ENCODE results near the gene CCNL2.
A peak's percentile ranks its signal among the peaks of the same experiment; 100 is the strongest.

The CCNL2 gene

DNA sequence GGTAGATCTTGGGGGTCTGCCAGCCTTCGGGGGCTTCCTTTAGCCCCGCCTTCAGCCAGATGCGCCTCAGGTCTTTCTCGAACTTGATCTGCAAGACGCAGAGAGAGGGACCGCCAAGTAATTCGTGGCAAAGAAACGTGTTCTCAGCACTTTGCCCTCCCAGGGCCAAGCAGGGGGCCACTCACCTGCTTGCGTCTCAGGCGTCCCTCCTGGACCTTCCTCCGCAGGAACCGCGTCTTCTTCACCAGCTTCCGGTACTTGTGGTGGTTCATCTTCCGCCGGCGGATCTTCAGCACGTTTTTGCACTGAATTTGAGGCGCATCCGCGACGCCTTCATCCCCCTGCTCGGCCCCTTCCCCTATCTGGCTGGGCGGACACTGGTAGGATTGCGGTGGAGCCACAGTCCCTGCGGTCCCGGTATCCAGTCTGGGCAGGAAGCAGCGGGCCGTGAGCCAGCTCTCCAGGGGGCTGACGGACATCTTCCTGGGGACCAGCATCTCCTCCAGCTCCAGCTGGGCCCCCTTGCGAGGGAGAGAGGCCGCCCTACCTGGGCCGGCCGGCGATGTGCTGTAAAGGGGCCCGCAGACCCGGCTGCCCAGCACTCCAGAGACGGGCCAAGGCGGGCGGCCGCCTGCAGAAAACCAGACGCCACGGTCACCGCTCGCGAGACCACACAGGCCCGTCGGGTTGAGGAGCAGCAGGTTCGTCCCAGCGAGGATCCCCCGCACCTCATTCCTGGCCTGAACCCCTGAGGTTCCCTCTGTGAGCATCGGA is 25.1 kb downstream of the CCNL2 start:
- Histone ChIP-seq H3K27ac (ENCODE audit: extremely low read depth, low read depth, low read length) (peak overlapping the region; percentile 89), H3K36me3 (ENCODE audit: control insufficient read depth in 2 of 2, insufficient read depth in 1 of 2, low read length in 2 of 2) (peaks cover 0 to 44% of the 10 kb centered on the region in 2 experiments; a peak in 2 of 3 replicates), H3K4me1 (ENCODE audit: control insufficient read depth, insufficient read depth, low read length) (peaks cover 4% of the 10 kb centered on the region; the same call in 1 of the 2 replicates), H3K9me3 (ENCODE audit: control insufficient read depth, insufficient read depth, low read depth, low read length) (no peaks in the 10 kb centered on the region), H3K4me3 (ENCODE audit: low read depth, low read length) (peak overlapping the region; percentile 93)
- TF ChIP-seq GLIS1 (tag by site-specific recombination; IDR thresholded peaks at IDR 0.05), result peak; percentile 71
- no peak for TF ChIP-seq TRIM28 (IDR thresholded peaks at IDR 0.05; ENCODE audit: borderline replicate concordance, low read length)
- ChIA-PET CTCF (interaction anchor here (0.7 to 2.8 kb wide), 4 partner anchors 12 to 67 kb away, joined by 3 to 18 read pairs (median 4); no protein-coding TSS in a partner anchor), POLR2A (interaction anchor here (1.1 to 1.2 kb wide), 2 partner anchors 22 to 25 kb away, joined by 3 read pairs; partner anchors contain the start of gene CCNL2)

DNA sequence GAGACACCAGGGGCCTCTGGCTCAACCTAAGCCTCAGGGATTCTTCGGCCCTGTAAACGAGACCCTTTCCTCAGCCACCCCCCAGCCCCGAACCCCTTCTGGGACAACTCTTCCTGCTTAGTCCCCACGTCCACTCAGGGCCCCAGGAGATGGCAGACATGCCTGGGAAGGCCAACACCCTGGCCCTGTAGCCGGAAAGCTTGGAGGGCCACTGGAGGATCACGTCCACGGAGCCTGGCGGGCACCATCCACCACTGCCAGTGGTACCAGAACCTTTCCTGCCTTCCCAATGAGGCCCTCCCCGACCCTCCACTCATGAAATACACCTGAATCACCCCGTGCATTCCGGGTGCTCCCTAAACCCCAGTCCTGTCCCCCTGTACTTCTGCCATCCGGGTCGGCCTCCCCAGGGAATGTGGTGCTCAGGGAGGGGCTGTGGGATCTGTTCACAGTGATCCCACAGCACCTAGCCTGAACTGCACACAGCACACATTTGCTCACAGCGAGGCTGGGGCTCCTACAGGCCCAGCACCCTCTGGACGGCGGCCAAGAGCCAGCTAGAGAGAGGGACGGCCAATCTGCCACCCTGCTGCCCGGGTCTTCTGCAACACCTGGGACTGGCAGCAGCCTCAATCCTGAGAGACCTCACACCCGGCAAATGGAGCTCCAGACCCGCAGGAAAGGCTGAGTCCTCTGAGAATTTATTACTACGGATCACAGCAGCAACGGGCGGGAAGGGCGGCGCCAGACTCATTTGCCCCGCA is 25.9 kb downstream of the CCNL2 start:
- ChIA-PET POLR2A (interaction anchor here (1.2 kb wide), 1 partner anchor 26 kb away, joined by 3 read pairs; the partner anchor contains the start of gene CCNL2), CTCF (interaction anchor here (0.7 to 2.8 kb wide), 8 partner anchors 13 to 68 kb away, joined by 3 to 18 read pairs (median 4); no protein-coding TSS in a partner anchor)
- Histone ChIP-seq H3K27ac (ENCODE audit: extremely low read depth, low read depth, low read length) (no peak overlapping the region; the same call in 1 of the 2 replicates), H3K36me3 (ENCODE audit: control insufficient read depth in 2 of 2, insufficient read depth in 1 of 2, low read length in 2 of 2) (peaks cover 0 to 44% of the 10 kb centered on the region in 2 experiments; a peak in 2 of 3 replicates), H3K9me3 (ENCODE audit: control insufficient read depth, insufficient read depth, low read depth, low read length) (no peaks in the 10 kb centered on the region), H3K4me1 (ENCODE audit: control insufficient read depth, insufficient read depth, low read length) (peaks cover 4% of the 10 kb centered on the region; the same call in 1 of the 2 replicates), H3K4me3 (ENCODE audit: low read depth, low read length) (no peak overlapping the region; the same call in 1 of the 2 replicates)
- no peak for TF ChIP-seq ZNF530 (tag by site-specific recombination; IDR thresholded peaks at IDR 0.05; ENCODE audit: low read depth)
- TF ChIP-seq, protein P1, sequence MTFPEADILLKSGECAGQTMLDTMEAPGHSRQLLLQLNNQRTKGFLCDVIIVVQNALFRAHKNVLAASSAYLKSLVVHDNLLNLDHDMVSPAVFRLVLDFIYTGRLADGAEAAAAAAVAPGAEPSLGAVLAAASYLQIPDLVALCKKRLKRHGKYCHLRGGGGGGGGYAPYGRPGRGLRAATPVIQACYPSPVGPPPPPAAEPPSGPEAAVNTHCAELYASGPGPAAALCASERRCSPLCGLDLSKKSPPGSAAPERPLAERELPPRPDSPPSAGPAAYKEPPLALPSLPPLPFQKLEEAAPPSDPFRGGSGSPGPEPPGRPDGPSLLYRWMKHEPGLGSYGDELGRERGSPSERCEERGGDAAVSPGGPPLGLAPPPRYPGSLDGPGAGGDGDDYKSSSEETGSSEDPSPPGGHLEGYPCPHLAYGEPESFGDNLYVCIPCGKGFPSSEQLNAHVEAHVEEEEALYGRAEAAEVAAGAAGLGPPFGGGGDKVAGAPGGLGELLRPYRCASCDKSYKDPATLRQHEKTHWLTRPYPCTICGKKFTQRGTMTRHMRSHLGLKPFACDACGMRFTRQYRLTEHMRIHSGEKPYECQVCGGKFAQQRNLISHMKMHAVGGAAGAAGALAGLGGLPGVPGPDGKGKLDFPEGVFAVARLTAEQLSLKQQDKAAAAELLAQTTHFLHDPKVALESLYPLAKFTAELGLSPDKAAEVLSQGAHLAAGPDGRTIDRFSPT (tag by site-specific recombination; IDR thresholded peaks at IDR 0.05), result peak; percentile 21; the same call in 1 of the 2 replicates

DNA sequence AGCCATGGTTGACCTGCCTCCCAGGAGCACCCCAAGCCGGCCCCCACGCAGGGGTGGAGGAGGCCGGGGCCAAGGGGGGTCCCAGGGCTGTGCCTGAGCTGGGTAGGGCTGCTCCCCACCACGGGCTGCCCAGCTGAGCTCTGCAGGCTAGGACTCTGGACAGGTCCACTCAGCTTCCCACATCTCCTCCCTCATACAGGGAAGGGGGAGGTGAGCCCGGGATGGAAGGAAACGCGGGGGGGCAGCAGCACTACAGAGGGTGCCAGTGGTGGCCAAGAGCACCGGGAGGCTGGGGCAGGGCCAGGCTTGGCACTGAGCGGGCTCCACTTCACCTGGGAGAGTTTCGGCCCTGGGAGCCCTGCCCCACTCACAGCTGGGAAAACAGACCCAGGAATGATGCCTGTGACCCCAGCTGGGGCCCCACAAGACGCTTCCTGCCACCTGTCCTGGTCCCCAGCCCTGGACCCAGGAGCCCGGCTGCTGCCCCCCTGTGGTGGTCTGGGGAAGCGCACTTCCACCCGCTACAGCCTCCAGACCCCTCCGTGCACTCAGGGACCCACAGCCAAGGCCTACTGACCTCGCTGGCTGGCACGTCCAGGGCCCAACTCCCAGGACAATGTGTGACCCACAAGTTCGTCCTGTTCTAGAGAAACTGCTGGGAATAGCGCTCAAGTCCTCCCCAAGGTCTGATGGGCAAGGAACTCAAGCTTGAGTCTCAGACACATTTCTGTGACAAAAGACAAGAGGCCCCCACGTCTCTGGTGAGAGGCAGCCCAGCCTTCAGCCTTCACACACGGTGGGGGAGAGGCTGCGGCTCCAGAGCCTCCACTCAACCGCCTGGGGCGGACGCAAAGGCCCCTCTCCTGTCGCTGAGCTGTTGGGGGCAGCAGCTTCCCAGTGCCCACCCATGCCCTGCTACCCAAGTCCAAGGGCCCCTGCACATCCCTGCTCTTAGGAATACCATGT is 27.1 kb downstream of the CCNL2 start:
- Histone ChIP-seq H3K4me1 (ENCODE audit: control insufficient read depth, insufficient read depth, low read length) (peaks cover 4% of the 10 kb centered on the region; the same call in 1 of the 2 replicates), H3K9me3 (ENCODE audit: control insufficient read depth, insufficient read depth, low read depth, low read length) (no peaks in the 10 kb centered on the region), H3K27ac (ENCODE audit: extremely low read depth, low read depth, low read length) (no peak overlapping the region), H3K36me3 (ENCODE audit: control insufficient read depth in 2 of 2, insufficient read depth in 1 of 2, low read length in 2 of 2) (peaks cover 0 to 43% of the 10 kb centered on the region in 2 experiments; a peak in 2 of 3 replicates), H3K4me3 (ENCODE audit: low read depth, low read length) (no peak overlapping the region)
- ChIA-PET CTCF (interaction anchor here (0.6 to 2.8 kb wide), 18 partner anchors 9 to 249 kb away, joined by 3 to 18 read pairs (median 4); no protein-coding TSS in a partner anchor), POLR2A (interaction anchor here (0.7 to 1.5 kb wide), 2 partner anchors 30 to 63 kb away, joined by 3 read pairs; no protein-coding TSS in a partner anchor)
- TF ChIP-seq ZNF624 (tag by site-specific recombination; IDR thresholded peaks at IDR 0.05), result no peak
- TF ChIP-seq ZNF701 (tag by site-specific recombination; IDR thresholded peaks at IDR 0.05), result no peak
- no peak for TF ChIP-seq ZNF214 (tag by site-specific recombination; IDR thresholded peaks at IDR 0.05; ENCODE audit: borderline replicate concordance)
- TF ChIP-seq, protein P2, sequence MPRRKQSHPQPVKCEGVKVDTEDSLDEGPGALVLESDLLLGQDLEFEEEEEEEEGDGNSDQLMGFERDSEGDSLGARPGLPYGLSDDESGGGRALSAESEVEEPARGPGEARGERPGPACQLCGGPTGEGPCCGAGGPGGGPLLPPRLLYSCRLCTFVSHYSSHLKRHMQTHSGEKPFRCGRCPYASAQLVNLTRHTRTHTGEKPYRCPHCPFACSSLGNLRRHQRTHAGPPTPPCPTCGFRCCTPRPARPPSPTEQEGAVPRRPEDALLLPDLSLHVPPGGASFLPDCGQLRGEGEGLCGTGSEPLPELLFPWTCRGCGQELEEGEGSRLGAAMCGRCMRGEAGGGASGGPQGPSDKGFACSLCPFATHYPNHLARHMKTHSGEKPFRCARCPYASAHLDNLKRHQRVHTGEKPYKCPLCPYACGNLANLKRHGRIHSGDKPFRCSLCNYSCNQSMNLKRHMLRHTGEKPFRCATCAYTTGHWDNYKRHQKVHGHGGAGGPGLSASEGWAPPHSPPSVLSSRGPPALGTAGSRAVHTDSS (tag by site-specific recombination; IDR thresholded peaks at IDR 0.05), result no peak
- no peak for TF ChIP-seq ZSCAN16 (tag by site-specific recombination; IDR thresholded peaks at IDR 0.05)
- TF ChIP-seq ZNF747 (tag by site-specific recombination; IDR thresholded peaks at IDR 0.05), result no peak
- TF ChIP-seq, protein P3, sequence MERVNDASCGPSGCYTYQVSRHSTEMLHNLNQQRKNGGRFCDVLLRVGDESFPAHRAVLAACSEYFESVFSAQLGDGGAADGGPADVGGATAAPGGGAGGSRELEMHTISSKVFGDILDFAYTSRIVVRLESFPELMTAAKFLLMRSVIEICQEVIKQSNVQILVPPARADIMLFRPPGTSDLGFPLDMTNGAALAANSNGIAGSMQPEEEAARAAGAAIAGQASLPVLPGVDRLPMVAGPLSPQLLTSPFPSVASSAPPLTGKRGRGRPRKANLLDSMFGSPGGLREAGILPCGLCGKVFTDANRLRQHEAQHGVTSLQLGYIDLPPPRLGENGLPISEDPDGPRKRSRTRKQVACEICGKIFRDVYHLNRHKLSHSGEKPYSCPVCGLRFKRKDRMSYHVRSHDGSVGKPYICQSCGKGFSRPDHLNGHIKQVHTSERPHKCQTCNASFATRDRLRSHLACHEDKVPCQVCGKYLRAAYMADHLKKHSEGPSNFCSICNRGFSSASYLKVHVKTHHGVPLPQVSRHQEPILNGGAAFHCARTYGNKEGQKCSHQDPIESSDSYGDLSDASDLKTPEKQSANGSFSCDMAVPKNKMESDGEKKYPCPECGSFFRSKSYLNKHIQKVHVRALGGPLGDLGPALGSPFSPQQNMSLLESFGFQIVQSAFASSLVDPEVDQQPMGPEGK (tag by site-specific recombination; IDR thresholded peaks at IDR 0.05), result 0 out of 2 replicates have a peak, but pooled peaks have one; percentile 42
- no peak for TF ChIP-seq ZNF354C (tag by site-specific recombination; IDR thresholded peaks at IDR 0.05; ENCODE audit: borderline replicate concordance, low read depth)
- TF ChIP-seq, protein P4, sequence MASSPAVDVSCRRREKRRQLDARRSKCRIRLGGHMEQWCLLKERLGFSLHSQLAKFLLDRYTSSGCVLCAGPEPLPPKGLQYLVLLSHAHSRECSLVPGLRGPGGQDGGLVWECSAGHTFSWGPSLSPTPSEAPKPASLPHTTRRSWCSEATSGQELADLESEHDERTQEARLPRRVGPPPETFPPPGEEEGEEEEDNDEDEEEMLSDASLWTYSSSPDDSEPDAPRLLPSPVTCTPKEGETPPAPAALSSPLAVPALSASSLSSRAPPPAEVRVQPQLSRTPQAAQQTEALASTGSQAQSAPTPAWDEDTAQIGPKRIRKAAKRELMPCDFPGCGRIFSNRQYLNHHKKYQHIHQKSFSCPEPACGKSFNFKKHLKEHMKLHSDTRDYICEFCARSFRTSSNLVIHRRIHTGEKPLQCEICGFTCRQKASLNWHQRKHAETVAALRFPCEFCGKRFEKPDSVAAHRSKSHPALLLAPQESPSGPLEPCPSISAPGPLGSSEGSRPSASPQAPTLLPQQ (tag by site-specific recombination; IDR thresholded peaks at IDR 0.05), result peak; percentile 86
- no peak for TF ChIP-seq ZNF433 (tag by site-specific recombination; IDR thresholded peaks at IDR 0.05; ENCODE audit: low read depth)
- TF ChIP-seq ZEB2 (tag by site-specific recombination; IDR thresholded peaks at IDR 0.05), result peak; percentile 35; the same call in 1 of the 2 replicates
- TF ChIP-seq FEZF1 (tag by site-specific recombination; IDR thresholded peaks at IDR 0.05), result no peak
